Subcutaneous adipose tissue (tissue), 4 donors: Measurements from ENCODE around the gene PPP2R5D. TPM values are rescaled to one million over a fixed set of nuclear protein-coding genes. Genes with fewer than 3 reads are reported as not detected.

ENCODE experiments used
- CTCF ChIP-seq: fragments of 450-650 bp; IDR thresholded peaks from one replicate; pipeline ENCODE4 v1.5.1; 2016; ENCODE audit warnings: low read depth, mild to moderate bottlenecking, control low read depth, antibody characterized with exemption, moderate library complexity
- total RNA-seq, 4 donors: library from RNA; depleted of rRNA; stranded (reverse); fragments of >200 nt; gene quantifications; one replicate each; pipeline ENCODE4 v1.1.0, GENCODE V29; 2016

PPP2R5D gene
- total RNA-seq, 4 donors from 2014 or later: 26.7 to 43.1 (median 34.7) TPM

- TF ChIP-seq CTCF: no peak
These were observed 77.5 kb downstream of the PPP2R5D start for GRCh38 chr6:43061861-43062260.

Other genes starting within 250 kb of the PPP2R5D start
- gene TBCC, start 238.5 kb upstream of the PPP2R5D start, total RNA-seq: 10 to 100 TPM in 3 of 4 donors, 1 to 10 TPM in 1; 9.0 to 24.7 (median 20.4) TPM
- gene BICRAL, start 202.5 kb upstream of the PPP2R5D start, total RNA-seq: 10 to 100 TPM; 15.8 to 22.8 (median 16.9) TPM
- gene RPL7L1, start 105.0 kb upstream of the PPP2R5D start, total RNA-seq: 100 to 1,000 TPM in 1 of 4 donors, 10 to 100 TPM in 3; 85.5 to 106 (median 91.2) TPM
- 1 to 10 TPM in 1 of 4 donors, not detected in 3; 1.5 TPM for gene PTCRA, start 68.5 kb upstream of the PPP2R5D start, total RNA-seq
- 10 to 100 TPM; 15.0 to 48.3 (median 26.1) TPM for gene CNPY3, start 55.1 kb upstream of the PPP2R5D start, total RNA-seq
- gene GNMT, start 23.8 kb upstream of the PPP2R5D start, total RNA-seq: under 1 TPM in 1 of 4 donors, not detected in 3; 0.44 TPM
- gene PEX6, start 5.4 kb upstream of the PPP2R5D start, total RNA-seq: 10 to 100 TPM in 3 of 4 donors, 1 to 10 TPM in 1; 6.0 to 30.9 (median 14.0) TPM
- 10 to 100 TPM; 46.3 to 57.8 (median 52.0) TPM for gene MEA1, start 29.4 kb downstream of the PPP2R5D start, total RNA-seq
- gene KLHDC3, start 29.7 kb downstream of the PPP2R5D start, total RNA-seq: 10 to 100 TPM; 39.1 to 77.3 (median 64.0) TPM
- 10 to 100 TPM; 42.7 to 63.9 (median 55.4) TPM for gene RRP36, start 37.1 kb downstream of the PPP2R5D start, total RNA-seq
- 10 to 100 TPM in 3 of 4 donors, 1 to 10 TPM in 1; 7.2 to 25.6 (median 14.5) TPM for gene CUL7, start 69.3 kb downstream of the PPP2R5D start, total RNA-seq
- 10 to 100 TPM; 10.4 to 19.8 (median 16.6) TPM for gene MRPL2, start 74.9 kb downstream of the PPP2R5D start, total RNA-seq
- gene KLC4, start 75.1 kb downstream of the PPP2R5D start, total RNA-seq: 10 to 100 TPM; 10.9 to 24.7 (median 21.9) TPM
- 10 to 100 TPM in 1 of 4 donors, 1 to 10 TPM in 3; 1.8 to 11.4 (median 3.6) TPM for gene PTK7, start 91.7 kb downstream of the PPP2R5D start, total RNA-seq
- 10 to 100 TPM in 2 of 4 donors, 1 to 10 TPM in 2; 8.5 to 22.8 (median 10.6) TPM for gene SRF, start 186.7 kb downstream of the PPP2R5D start, total RNA-seq
- gene CUL9, start 197.6 kb downstream of the PPP2R5D start, total RNA-seq: 10 to 100 TPM; 16.3 to 36.7 (median 27.2) TPM
- gene DNPH1, start 244.9 kb downstream of the PPP2R5D start, total RNA-seq: 10 to 100 TPM; 29.8 to 72.9 (median 50.8) TPM